Astrocyte of the spinal cord (primary cell): ENCODE measurements around the gene CABP4.
"Not testable (repeated sequence)": the region's sequence is repeated elsewhere in the genome, so short reads cannot be mapped to it uniquely, and the experiment has no call there.

ENCODE experiments used
- DNase-seq: peaks from one replicate; pipeline ENCODE4 v3.0.0; 2011; ENCODE audit warnings: low read depth, low spot score
- H3K4me3 ChIP-seq: 2 replicates; pipeline ENCODE4 v1.5.1; 2011; ENCODE audit warnings: low read depth, mild to moderate bottlenecking, low read length, moderate library complexity
- CTCF ChIP-seq: IDR thresholded peaks from 2 replicates; pipeline ENCODE4 v1.5.1; 2012; ENCODE audit warnings: low read depth, mild to moderate bottlenecking, low read length, inconsistent platforms
- in situ Hi-C: cut with HindIII; loops from 2 replicates; pipeline ENCODE4 v1.10.0; 2017; ENCODE audit warnings: low sequenced_read_pairs

CABP4 gene

DNA sequence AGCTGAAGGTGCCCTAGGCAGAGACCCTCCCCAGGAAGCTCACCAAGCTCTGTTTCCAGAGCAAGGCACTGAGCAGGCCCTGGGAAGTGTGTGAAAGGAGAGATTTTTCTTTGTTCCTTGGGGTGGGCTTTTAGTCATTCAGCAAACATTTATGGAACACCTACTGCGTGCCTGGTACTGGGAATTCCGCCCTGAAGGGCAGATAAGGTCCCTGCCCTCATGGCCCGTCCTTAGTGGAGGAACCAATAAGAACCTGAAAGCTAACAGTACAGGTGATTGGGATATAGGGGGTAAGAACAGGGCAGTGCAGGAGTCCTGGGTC, 10.0 kb downstream of the CABP4 start:
- DNase-seq, result no peak
- peak overlapping the region; percentile 67 for H3K4me3 ChIP-seq
- no peak for TF ChIP-seq CTCF
- in situ Hi-C loops, result no loop called here

GRCh38 chr11:67465530-67465929, 10.4 kb downstream of the CABP4 start:
- DNase-seq, in situ Hi-C loops, H3K4me3 ChIP-seq: not testable (repeated sequence)

GRCh38 chr11:67466367-67466766, 11.2 kb downstream of the CABP4 start:
- DNase-seq, result no peak
- in situ Hi-C loops, result no loop called here
- no peak for TF ChIP-seq CTCF

DNA sequence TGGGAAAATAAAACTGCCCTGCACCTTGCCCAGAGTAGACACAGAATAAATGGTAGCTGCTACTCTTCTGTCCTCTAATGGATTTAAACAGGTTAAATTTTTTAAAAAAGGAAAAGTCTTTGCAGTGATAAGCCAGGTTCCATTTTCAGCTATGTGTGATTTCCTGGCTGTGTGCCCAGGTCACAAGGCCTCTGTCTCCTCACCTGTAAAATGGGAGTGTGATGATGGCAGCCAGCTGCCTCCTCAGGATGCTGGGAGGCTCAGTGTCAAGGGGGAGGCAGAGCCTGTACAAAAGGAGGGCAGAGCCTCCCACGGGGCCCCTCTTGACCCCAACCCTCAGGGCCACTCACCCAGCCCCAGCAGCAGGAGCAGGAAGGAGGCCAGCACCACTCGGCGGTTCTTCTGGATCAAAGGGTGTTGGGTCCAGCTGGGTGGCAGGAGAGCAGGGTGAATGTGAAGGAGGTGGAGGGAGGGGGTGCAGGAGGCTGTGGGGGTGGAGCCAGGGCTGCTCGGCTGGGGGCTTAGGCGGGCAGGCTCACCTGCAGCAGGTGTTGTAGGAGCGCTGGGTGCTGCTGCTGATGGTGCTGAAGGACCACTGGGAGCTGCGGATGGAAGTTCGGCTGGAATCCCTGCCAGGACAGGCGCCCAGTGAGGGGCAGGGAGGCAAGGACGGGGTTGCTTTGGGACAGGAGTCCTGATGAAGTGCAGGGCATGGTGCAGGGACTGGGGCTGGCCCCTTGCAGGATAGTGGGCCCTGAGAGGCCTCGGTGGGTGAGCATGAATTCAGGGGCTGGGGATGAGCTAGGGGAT, 12.0 kb downstream of the CABP4 start:
- TF ChIP-seq CTCF, result no peak
- H3K4me3 ChIP-seq, result no peak overlapping the region
- in situ Hi-C loops, result no loop called here
- no peak for DNase-seq

More at GRCh38 chr11:67466367-67466766, 11.2 kb downstream of the CABP4 start:
- H3K4me3 ChIP-seq, result no peak overlapping the region

DNA sequence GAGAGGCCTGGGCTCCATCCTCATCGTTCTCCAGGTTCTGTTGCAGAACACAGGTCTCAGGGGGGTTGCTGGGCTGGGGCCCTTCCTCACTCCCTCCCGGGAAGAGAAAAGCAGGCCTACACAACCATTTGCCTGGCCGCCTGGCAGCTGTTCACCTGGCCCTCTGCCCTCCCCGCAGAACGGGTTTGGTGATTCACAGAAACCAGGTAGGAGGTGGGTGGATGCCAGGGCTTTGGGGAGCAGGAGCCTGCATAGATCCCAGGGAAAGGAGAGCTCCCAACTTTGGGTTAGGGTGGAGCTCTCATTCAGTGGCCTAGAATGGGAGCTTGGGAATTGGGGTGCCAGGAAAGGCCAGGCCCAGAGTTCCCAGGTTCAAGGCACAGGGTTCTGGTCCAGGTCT, 12.9 kb downstream of the CABP4 start:
- TF ChIP-seq CTCF, result no peak
- H3K4me3 ChIP-seq, result peak overlapping the region; percentile 71
- DNase-seq, result no peak
- in situ Hi-C loops, result no loop called here

DNA sequence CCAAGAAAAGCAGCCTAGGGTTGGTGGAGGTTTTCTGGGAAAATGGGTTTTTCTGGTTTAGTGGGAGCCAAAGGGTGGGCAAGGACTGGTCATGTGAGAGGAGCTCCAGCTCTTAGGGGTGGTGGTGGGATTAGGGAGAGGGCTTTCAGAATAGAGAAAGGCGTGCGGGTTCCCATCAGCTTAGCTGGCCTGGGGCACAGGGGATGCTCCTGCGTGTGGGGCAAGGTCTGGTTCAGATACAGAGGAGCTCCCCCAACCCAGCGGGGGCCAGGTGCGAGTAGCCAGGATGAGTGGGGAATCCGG, 13.3 kb downstream of the CABP4 start:
- in situ Hi-C loops, result no loop called here
- H3K4me3 ChIP-seq, result peak overlapping the region; percentile 71
- TF ChIP-seq CTCF, result no peak
- DNase-seq, result no peak

DNA sequence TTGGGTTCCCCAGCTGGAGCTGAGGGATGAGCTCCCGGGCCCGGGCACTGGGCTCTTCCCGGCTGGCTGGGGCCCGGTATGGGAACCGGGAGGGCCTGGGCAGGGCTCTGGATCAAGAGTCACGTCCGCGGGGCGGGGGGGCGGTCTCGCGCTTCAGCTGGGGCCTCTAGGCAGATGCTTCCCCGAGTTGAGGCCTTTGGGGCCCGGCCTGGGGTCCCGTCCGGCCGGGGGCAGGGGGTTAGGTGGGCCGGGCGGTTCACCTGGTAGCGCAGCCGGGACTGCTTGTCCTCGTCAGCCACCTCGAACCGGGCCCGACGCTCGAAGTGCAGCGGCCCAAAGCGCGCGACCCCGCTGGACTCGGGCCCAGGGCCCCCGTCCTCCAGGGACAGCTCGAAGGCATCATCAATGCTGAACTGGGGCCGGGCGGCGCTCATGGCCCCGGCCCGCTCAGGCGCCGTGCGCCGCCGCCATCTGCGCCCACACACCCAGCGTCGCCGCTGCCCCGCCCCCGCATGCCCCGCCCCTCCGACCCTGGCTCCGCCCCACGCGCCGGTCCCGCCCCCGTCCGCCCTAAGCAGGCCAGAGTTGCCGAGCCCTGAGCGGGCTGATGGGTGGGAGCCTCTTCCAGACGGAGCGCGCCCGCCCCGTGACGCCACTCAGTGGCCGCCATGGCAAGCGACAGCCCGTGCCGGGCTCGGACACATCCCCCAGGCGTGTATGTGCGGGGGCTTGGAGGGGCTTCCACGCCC, 13.8 kb downstream of the CABP4 start, which contains the start of gene TMEM134:
TMEM134 (minus strand) TSS at position 493 of the 749 bp plus-strand sequence; CDS start at position 434, 59 bp downstream.
- H3K4me3 ChIP-seq, result peak within 1 kb of the TSS; percentile 71
- TF ChIP-seq CTCF, result peak; percentile 45
- in situ Hi-C loops, result no loop called here
- DNase-seq, result peak; percentile 91
